DND-41 (cell line): ENCODE results near the gene EHD3.

Experiments
- ATAC-seq: fragments of 200-7000 bp; cut with Tn5 transposase; 3 replicates; pipeline ENCODE4 v1.9.1; 2021; ENCODE audit warnings: low read depth; ENCODE audit not compliant: insufficient read depth
- DNase-seq: peaks from one replicate; pipeline ENCODE4 v3.0.0-alpha.2; 2020
- H2AFZ ChIP-seq: 2 replicates; pipeline ENCODE4 v1.6.0; 2012; ENCODE audit warnings: low read depth, low read length
- H3K27ac ChIP-seq: 2 replicates; pipeline ENCODE4 v1.5.1; 2012; ENCODE audit warnings: low read length, inconsistent platforms
- H3K27me3 ChIP-seq: fragments of 200-600 bp; sonication (generic); 2 replicates; pipeline ENCODE4 v1.6.0; 2012; ENCODE audit warnings: low read length, mild to moderate bottlenecking, inconsistent platforms; ENCODE audit not compliant: insufficient read depth, poor library complexity
- H3K36me3 ChIP-seq: 2 replicates; pipeline ENCODE4 v1.5.1; 2012; ENCODE audit warnings: low read length, inconsistent platforms; ENCODE audit not compliant: insufficient read depth
- H3K4me1 ChIP-seq: 2 replicates; pipeline ENCODE4 v1.5.1; 2012; ENCODE audit warnings: mild to moderate bottlenecking, low read length; ENCODE audit not compliant: insufficient read depth
- H3K4me2 ChIP-seq: 2 replicates; pipeline ENCODE4 v1.6.0; 2012; ENCODE audit warnings: mild to moderate bottlenecking, moderate library complexity, low read length, inconsistent platforms; ENCODE audit not compliant: insufficient read depth
- H3K4me3 ChIP-seq, 2 experiments: fragments of 200-600 bp in 1 of 2; shearing (Covaris generic) in 1 of 2; 2 replicates each; pipeline ENCODE4 v1.5.1; 2012 to 2016; ENCODE audit warnings: inconsistent platforms in 2 of 2, low read length in 2 of 2, mild to moderate bottlenecking in 2 of 2, low read depth in 1 of 2, moderate library complexity in 1 of 2
- H3K79me2 ChIP-seq: 2 replicates; pipeline ENCODE4 v1.6.0; 2012; ENCODE audit warnings: low read length, inconsistent platforms; ENCODE audit not compliant: insufficient read depth
- H3K9ac ChIP-seq: 2 replicates; pipeline ENCODE4 v1.6.0; 2012; ENCODE audit warnings: low read depth, mild to moderate bottlenecking, inconsistent platforms, low read length, moderate library complexity
- H3K9me3 ChIP-seq: 2 replicates; pipeline ENCODE4 v1.5.1; 2012; ENCODE audit warnings: low read length, moderate library complexity, mild to moderate bottlenecking, inconsistent platforms; ENCODE audit not compliant: insufficient read depth, severe bottlenecking
- H4K20me1 ChIP-seq: 2 replicates; pipeline ENCODE4 v1.6.0; 2012; ENCODE audit warnings: low read length; ENCODE audit not compliant: insufficient read depth
- EZH2 ChIP-seq: IDR thresholded peaks from 3 replicates; pipeline ENCODE4 v1.6.1; 2012; ENCODE audit warnings: borderline replicate concordance, low read depth, mild to moderate bottlenecking, moderate library complexity, low read length, inconsistent platforms; ENCODE audit not compliant: severe bottlenecking
- TF ChIP-seq, protein P1 (sequence below): IDR thresholded peaks from 2 replicates; pipeline ENCODE4 v1.5.1; 2012; ENCODE audit warnings: borderline replicate concordance, low read length, moderate library complexity, mild to moderate bottlenecking; ENCODE audit not compliant: poor library complexity, severe bottlenecking; ENCODE audit errors: extremely low read depth

EHD3 gene

DNA sequence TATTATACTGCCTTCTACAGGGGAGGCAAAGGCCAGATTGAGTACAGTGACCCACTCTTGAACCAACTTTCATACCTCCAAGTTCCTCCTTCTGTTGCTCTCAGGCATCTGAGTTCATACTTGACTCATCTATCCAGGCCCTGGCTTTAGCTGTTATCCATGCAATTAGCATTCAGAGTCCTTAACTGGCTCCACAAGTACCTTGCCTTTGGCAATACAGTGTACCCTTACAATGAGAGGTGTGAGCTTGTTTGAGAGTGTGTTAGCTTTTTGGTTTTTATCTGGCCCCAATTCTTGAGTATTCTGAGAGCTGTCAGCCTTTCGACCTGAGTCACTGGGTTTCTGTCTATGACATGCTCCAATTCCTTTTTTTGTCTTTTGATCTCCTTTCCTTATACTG, 60.2 kb downstream of the EHD3 start:
- no peaks in the 10 kb centered on the region for H3K9me3 ChIP-seq
- H3K4me3 ChIP-seq = no peak overlapping the region
- DNase-seq (no peak), ATAC-seq (no peak)
- no peak overlapping the region for H3K9ac ChIP-seq
- no peaks in the 10 kb centered on the region for H4K20me1 ChIP-seq
- no peaks in the 10 kb centered on the region for H3K4me1 ChIP-seq
- H3K79me2 ChIP-seq = no peaks in the 10 kb centered on the region
- no peaks in the 10 kb centered on the region for H3K36me3 ChIP-seq
- H3K27me3 ChIP-seq = no peaks in the 10 kb centered on the region
- H2AFZ ChIP-seq = no peak overlapping the region
- no peak overlapping the region for H3K4me2 ChIP-seq
- H3K27ac ChIP-seq = no peak overlapping the region
- TF ChIP-seq, protein P1, sequence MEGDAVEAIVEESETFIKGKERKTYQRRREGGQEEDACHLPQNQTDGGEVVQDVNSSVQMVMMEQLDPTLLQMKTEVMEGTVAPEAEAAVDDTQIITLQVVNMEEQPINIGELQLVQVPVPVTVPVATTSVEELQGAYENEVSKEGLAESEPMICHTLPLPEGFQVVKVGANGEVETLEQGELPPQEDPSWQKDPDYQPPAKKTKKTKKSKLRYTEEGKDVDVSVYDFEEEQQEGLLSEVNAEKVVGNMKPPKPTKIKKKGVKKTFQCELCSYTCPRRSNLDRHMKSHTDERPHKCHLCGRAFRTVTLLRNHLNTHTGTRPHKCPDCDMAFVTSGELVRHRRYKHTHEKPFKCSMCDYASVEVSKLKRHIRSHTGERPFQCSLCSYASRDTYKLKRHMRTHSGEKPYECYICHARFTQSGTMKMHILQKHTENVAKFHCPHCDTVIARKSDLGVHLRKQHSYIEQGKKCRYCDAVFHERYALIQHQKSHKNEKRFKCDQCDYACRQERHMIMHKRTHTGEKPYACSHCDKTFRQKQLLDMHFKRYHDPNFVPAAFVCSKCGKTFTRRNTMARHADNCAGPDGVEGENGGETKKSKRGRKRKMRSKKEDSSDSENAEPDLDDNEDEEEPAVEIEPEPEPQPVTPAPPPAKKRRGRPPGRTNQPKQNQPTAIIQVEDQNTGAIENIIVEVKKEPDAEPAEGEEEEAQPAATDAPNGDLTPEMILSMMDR = no peak

DNA sequence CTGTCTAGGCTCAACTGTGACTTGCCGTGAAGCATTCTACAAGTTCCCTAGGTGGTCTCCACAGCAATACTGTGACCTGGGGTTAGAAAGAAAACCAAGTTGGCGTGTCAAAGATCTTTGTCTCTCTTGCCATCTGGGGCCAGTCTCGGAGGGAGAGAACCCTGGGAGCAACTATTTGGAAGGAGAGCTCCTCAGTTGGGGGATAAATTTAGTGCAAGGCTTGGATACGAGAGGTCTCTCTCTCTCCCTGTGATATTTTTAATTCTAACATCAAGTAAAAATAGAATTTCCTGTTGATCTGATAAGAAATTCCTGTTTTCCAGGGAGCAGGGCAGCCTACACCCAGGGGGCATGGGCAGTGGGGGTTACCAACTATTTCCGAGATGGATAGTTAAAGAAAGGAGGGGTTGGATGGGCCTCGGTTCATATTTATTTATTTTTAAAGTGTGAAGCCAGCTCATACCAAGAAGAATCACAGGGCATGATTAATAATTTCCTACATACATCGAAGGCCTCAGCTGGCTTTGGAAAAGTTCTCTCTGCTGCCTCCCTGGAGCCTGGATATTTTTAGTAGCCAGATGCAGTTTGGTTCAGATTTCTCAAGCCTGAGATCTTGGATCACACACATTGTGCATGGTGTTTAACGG, 62.8 kb downstream of the EHD3 start:
- no peak overlapping the region for H3K4me2 ChIP-seq
- H3K4me1 ChIP-seq = no peaks in the 10 kb centered on the region
- H3K9ac ChIP-seq = no peak overlapping the region
- ATAC-seq (no peak), DNase-seq (no peak)
- H4K20me1 ChIP-seq = no peaks in the 10 kb centered on the region
- no peaks in the 10 kb centered on the region for H3K9me3 ChIP-seq
- no peaks in the 10 kb centered on the region for H3K27me3 ChIP-seq
- H2AFZ ChIP-seq = no peak overlapping the region
- H3K27ac ChIP-seq = no peak overlapping the region
- H3K36me3 ChIP-seq = no peaks in the 10 kb centered on the region
- no peaks in the 10 kb centered on the region for H3K79me2 ChIP-seq
- H3K4me3 ChIP-seq = no peak overlapping the region
- TF ChIP-seq, protein P1 = no peak
- TF ChIP-seq EZH2 = no peak

DNA sequence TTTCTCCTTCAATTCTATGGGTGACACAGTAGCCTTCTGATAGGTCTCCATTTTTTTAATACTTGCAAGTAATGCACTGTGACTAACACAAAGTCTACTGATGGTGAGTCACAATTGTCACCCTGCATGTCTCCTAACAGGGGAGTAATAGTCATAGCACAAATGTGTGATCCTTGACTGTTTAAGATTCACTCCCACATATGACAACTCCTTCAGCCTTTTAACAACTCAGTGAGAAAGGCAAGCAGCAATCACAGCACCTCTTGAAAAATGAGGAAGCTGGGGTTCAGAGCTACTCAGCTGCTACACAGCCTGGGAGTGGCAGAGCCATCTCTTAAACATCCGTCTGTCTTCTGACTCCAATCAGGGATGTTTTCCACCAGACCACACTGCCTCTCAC, 63.8 kb downstream of the EHD3 start:
- H2AFZ ChIP-seq = no peak overlapping the region

More for the DNA sequence above, 63.8 kb downstream of the EHD3 start:
- no peak for DNase-seq
- ATAC-seq = no peak
- no peaks in the 10 kb centered on the region for H4K20me1 ChIP-seq
- TF ChIP-seq, protein P1 = no peak
- no peak for TF ChIP-seq EZH2
- H3K27me3 ChIP-seq = no peaks in the 10 kb centered on the region
- no peaks in the 10 kb centered on the region for H3K79me2 ChIP-seq
- H3K4me2 ChIP-seq = no peak overlapping the region
- H3K4me1 ChIP-seq = no peaks in the 10 kb centered on the region
- H3K36me3 ChIP-seq = no peaks in the 10 kb centered on the region
- H3K9ac ChIP-seq = no peak overlapping the region
- no peak overlapping the region for H3K27ac ChIP-seq
- H3K9me3 ChIP-seq = no peaks in the 10 kb centered on the region
- no peak overlapping the region for H3K4me3 ChIP-seq
